ENCODE results near the gene OTOF. TPM values are rescaled to one million over a fixed set of nuclear protein-coding genes. Genes with fewer than 3 reads are reported as not detected.

Gene OTOF
- total RNA-seq, 1 donor from 2014 or later: 5.2 TPM

DNA sequence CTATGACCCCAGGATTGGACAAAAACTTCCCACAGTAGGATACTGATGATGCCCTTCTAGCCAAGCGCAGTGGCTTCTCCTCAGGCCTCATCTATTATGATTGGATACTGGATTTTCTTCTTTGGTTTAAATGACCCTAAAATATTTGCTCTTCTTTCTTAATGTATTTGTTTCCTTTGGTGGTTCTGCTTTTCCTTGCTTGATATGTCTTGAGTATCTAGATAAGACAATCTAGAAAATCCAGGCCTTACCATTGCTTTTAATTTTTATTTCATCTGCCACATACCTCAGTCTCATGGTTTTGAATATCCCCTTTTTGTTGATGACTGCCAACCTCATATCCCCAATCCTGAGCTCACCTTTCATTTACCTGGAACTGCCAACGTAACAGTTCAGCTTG is 35.6 kb downstream of the OTOF start:
- Histone ChIP-seq H3K9ac (ENCODE audit: low read depth in 1 of 3, low read length in 3 of 3) (no peak overlapping the region), H3K27me3 (ENCODE audit: control insufficient read depth in 3 of 3, insufficient read depth in 3 of 3, low read length in 3 of 3) (no peaks in the 10 kb centered on the region), H3K36me3 (ENCODE audit: control insufficient read depth in 3 of 3, insufficient read depth in 3 of 3, low read length in 3 of 3) (no peaks in the 10 kb centered on the region), H3K27ac (ENCODE audit: low read depth, low read length) (no peak overlapping the region), H3K9me3 (ENCODE audit: control insufficient read depth in 3 of 3, low read length in 3 of 3) (no peaks in the 10 kb centered on the region), H3K4me1 (ENCODE audit: control insufficient read depth in 3 of 3, insufficient read depth in 3 of 3, low read length in 3 of 3) (peaks cover 0 to 5% (median 0%) of the 10 kb centered on the region in 3 donors), H3K4me3 (ENCODE audit: low read length in 3 of 3) (no peak overlapping the region)

- Histone ChIP-seq H3K36me3 (ENCODE audit: control insufficient read depth in 3 of 3, insufficient read depth in 3 of 3, low read length in 3 of 3) (no peaks in the 10 kb centered on the region), H3K4me1 (ENCODE audit: control insufficient read depth in 3 of 3, insufficient read depth in 3 of 3, low read length in 3 of 3) (no peaks in the 10 kb centered on the region), H3K27ac (ENCODE audit: low read depth, low read length) (no peak overlapping the region), H3K27me3 (ENCODE audit: control insufficient read depth in 3 of 3, insufficient read depth in 3 of 3, low read length in 3 of 3) (no peaks in the 10 kb centered on the region), H3K4me3 (ENCODE audit: low read length in 3 of 3) (no peak overlapping the region), H3K9me3 (ENCODE audit: control insufficient read depth in 3 of 3, low read length in 3 of 3) (no peaks in the 10 kb centered on the region), H3K9ac (ENCODE audit: low read depth in 1 of 3, low read length in 3 of 3) (no peak overlapping the region)
These were observed 39.0 kb downstream of the OTOF start for GRCh38 chr2:26438926-26439325.

DNA sequence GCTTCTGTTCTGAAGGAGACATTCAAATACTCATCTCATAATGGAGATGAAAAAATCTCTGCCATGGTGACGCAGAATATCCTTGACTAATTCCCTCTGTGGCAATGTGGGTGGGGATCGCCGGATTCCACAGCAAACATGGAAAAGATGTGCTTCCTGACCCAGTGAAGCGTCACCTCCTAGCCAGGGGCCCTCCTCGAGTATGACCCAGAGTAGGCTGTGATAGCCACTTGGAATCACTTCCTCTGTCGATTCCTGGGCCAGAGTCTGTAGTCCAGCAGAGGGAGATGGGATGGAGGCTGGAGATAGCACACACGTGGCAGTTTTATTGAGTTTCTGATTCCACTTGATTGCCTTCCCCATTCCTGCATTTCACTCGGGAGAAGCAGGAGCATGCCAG is 39.4 kb downstream of the OTOF start:
- H3K27me3 ChIP-seq (ENCODE audit: control insufficient read depth in 3 of 3, insufficient read depth in 3 of 3, low read length in 3 of 3): no peaks in the 10 kb centered on the region
- H3K9ac ChIP-seq (ENCODE audit: low read depth in 1 of 3, low read length in 3 of 3): no peak overlapping the region
- no peak overlapping the region for H3K27ac ChIP-seq (ENCODE audit: low read depth, low read length)
- no peak overlapping the region for H3K4me3 ChIP-seq (ENCODE audit: low read length in 3 of 3)
- no peaks in the 10 kb centered on the region for H3K36me3 ChIP-seq (ENCODE audit: control insufficient read depth in 3 of 3, insufficient read depth in 3 of 3, low read length in 3 of 3)
- H3K9me3 ChIP-seq (ENCODE audit: control insufficient read depth in 3 of 3, low read length in 3 of 3): no peaks in the 10 kb centered on the region
- H3K4me1 ChIP-seq (ENCODE audit: control insufficient read depth in 3 of 3, insufficient read depth in 3 of 3, low read length in 3 of 3): no peaks in the 10 kb centered on the region

DNA sequence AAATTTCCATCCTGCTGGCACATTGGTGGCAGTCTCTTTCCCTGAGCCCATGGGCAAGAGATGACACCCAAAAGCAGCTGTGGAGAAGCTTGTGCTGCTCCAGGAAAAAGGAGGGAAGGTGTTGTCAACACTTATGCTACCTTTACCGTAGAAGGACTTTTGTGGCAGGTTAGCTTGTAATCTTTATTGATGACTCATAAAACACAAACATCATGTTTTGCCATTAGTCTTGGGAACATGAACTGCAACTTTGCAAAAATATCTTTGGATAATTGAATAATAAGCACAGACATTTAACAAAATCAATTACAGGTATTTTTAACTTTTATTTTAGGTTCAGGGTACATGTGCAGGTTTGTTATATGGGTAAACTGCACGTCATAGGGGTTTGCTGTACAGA is 42.8 kb downstream of the OTOF start:
- Histone ChIP-seq H3K4me3 (ENCODE audit: low read length in 3 of 3) (no peak overlapping the region), H3K4me1 (ENCODE audit: control insufficient read depth in 3 of 3, insufficient read depth in 3 of 3, low read length in 3 of 3) (no peaks in the 10 kb centered on the region), H3K9ac (ENCODE audit: low read depth in 1 of 3, low read length in 3 of 3) (no peak overlapping the region), H3K36me3 (ENCODE audit: control insufficient read depth in 3 of 3, insufficient read depth in 3 of 3, low read length in 3 of 3) (no peaks in the 10 kb centered on the region), H3K27ac (ENCODE audit: low read depth, low read length) (no peak overlapping the region), H3K9me3 (ENCODE audit: control insufficient read depth in 3 of 3, low read length in 3 of 3) (no peaks in the 10 kb centered on the region), H3K27me3 (ENCODE audit: control insufficient read depth in 3 of 3, insufficient read depth in 3 of 3, low read length in 3 of 3) (peaks cover 0 to 3% (median 0%) of the 10 kb centered on the region in 3 donors)

- Histone ChIP-seq H3K4me3 (ENCODE audit: low read length in 3 of 3) (no peak overlapping the region), H3K9ac (ENCODE audit: low read depth in 1 of 3, low read length in 3 of 3) (no peak overlapping the region), H3K36me3 (ENCODE audit: control insufficient read depth in 3 of 3, insufficient read depth in 3 of 3, low read length in 3 of 3) (no peaks in the 10 kb centered on the region), H3K4me1 (ENCODE audit: control insufficient read depth in 3 of 3, insufficient read depth in 3 of 3, low read length in 3 of 3) (no peaks in the 10 kb centered on the region), H3K27me3 (ENCODE audit: control insufficient read depth in 3 of 3, insufficient read depth in 3 of 3, low read length in 3 of 3) (peaks cover 0 to 3% (median 0%) of the 10 kb centered on the region in 3 donors), H3K9me3 (ENCODE audit: control insufficient read depth in 3 of 3, low read length in 3 of 3) (no peaks in the 10 kb centered on the region), H3K27ac (ENCODE audit: low read depth, low read length) (no peak overlapping the region)
These were observed 45.1 kb downstream of the OTOF start for GRCh38 chr2:26432859-26433258.

DNA sequence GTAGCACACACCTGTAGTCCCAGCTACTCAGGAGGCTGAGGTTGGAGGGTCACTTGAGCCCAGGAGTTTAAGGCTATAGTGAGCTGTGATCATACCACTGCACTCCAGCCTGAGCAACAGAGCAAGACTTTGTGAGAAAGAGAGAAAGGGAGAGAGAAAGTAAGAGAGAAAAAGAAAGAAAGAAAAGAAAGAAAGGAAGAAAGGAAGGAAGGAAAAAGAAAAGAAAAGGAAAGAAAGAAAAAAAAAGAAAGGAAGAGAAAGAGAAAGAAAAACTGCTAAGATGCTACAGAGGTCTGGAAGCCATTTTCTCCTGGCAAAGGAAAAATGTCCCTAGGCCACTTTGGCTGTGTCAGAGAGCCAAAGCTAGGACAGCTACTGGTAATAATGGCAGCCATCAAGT is 45.6 kb downstream of the OTOF start:
- no peaks in the 10 kb centered on the region for H3K9me3 ChIP-seq (ENCODE audit: control insufficient read depth in 3 of 3, low read length in 3 of 3)

DNA sequence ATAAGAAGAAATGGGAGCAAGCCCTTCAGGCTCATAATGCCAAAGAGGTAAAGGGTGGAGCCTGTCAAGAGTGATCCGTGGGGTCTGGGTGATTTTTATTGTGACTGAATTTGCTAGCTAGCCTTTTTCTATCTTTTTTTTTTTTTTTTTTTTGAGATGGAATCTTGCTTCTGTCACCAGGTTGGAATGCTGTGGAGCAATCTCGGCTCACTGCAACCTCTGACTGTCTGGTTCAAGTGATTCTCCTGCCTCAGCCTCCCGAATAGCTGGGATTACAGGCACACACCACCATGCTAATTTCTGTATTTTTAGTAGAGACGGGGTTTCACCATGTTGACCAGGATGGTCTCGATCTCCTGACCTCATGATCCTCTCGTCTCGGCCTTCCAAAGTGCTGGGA is 47.1 kb downstream of the OTOF start:
- Histone ChIP-seq H3K27me3 (ENCODE audit: control insufficient read depth in 3 of 3, insufficient read depth in 3 of 3, low read length in 3 of 3) (peaks cover 0 to 3% (median 0%) of the 10 kb centered on the region in 3 donors), H3K9me3 (ENCODE audit: control insufficient read depth in 3 of 3, low read length in 3 of 3) (no peaks in the 10 kb centered on the region), H3K9ac (ENCODE audit: low read depth in 1 of 3, low read length in 3 of 3) (no peak overlapping the region), H3K36me3 (ENCODE audit: control insufficient read depth in 3 of 3, insufficient read depth in 3 of 3, low read length in 3 of 3) (no peaks in the 10 kb centered on the region), H3K27ac (ENCODE audit: low read depth, low read length) (no peak overlapping the region), H3K4me1 (ENCODE audit: control insufficient read depth in 3 of 3, insufficient read depth in 3 of 3, low read length in 3 of 3) (no peaks in the 10 kb centered on the region), H3K4me3 (ENCODE audit: low read length in 3 of 3) (no peak overlapping the region)

More for the DNA sequence above, 45.6 kb downstream of the OTOF start:
- no peak overlapping the region for H3K27ac ChIP-seq (ENCODE audit: low read depth, low read length)
- no peaks in the 10 kb centered on the region for H3K4me1 ChIP-seq (ENCODE audit: control insufficient read depth in 3 of 3, insufficient read depth in 3 of 3, low read length in 3 of 3)
- no peak overlapping the region for H3K9ac ChIP-seq (ENCODE audit: low read depth in 1 of 3, low read length in 3 of 3)
- H3K27me3 ChIP-seq (ENCODE audit: control insufficient read depth in 3 of 3, insufficient read depth in 3 of 3, low read length in 3 of 3): peaks cover 0 to 3% (median 0%) of the 10 kb centered on the region in 3 donors
- no peaks in the 10 kb centered on the region for H3K36me3 ChIP-seq (ENCODE audit: control insufficient read depth in 3 of 3, insufficient read depth in 3 of 3, low read length in 3 of 3)
- H3K4me3 ChIP-seq (ENCODE audit: low read length in 3 of 3): no peak overlapping the region

GRCh38 chr2:26429779-26430578 is 47.9 kb downstream of the OTOF start:
- H3K9ac ChIP-seq (ENCODE audit: low read depth in 1 of 3, low read length in 3 of 3): no peak overlapping the region
- H3K27ac ChIP-seq (ENCODE audit: low read depth, low read length): no peak overlapping the region
- H3K4me1 ChIP-seq (ENCODE audit: control insufficient read depth in 3 of 3, insufficient read depth in 3 of 3, low read length in 3 of 3): no peaks in the 10 kb centered on the region
- H3K4me3 ChIP-seq (ENCODE audit: low read length in 3 of 3): no peak overlapping the region
- peaks cover 0 to 3% (median 0%) of the 10 kb centered on the region in 3 donors for H3K27me3 ChIP-seq (ENCODE audit: control insufficient read depth in 3 of 3, insufficient read depth in 3 of 3, low read length in 3 of 3)
- no peaks in the 10 kb centered on the region for H3K36me3 ChIP-seq (ENCODE audit: control insufficient read depth in 3 of 3, insufficient read depth in 3 of 3, low read length in 3 of 3)
- H3K9me3 ChIP-seq (ENCODE audit: control insufficient read depth in 3 of 3, low read length in 3 of 3): no peaks in the 10 kb centered on the region

- H3K27ac ChIP-seq (ENCODE audit: low read depth, low read length): no peak overlapping the region
- H3K36me3 ChIP-seq (ENCODE audit: control insufficient read depth in 3 of 3, insufficient read depth in 3 of 3, low read length in 3 of 3): no peaks in the 10 kb centered on the region
- peaks cover 0 to 3% (median 0%) of the 10 kb centered on the region in 3 donors for H3K27me3 ChIP-seq (ENCODE audit: control insufficient read depth in 3 of 3, insufficient read depth in 3 of 3, low read length in 3 of 3)
- no peak overlapping the region for H3K4me3 ChIP-seq (ENCODE audit: low read length in 3 of 3)
- H3K9ac ChIP-seq (ENCODE audit: low read depth in 1 of 3, low read length in 3 of 3): no peak overlapping the region
- H3K9me3 ChIP-seq (ENCODE audit: control insufficient read depth in 3 of 3, low read length in 3 of 3): no peaks in the 10 kb centered on the region
- H3K4me1 ChIP-seq (ENCODE audit: control insufficient read depth in 3 of 3, insufficient read depth in 3 of 3, low read length in 3 of 3): no peaks in the 10 kb centered on the region
These were observed 49.1 kb downstream of the OTOF start for GRCh38 chr2:26428846-26429245.

GRCh38 chr2:26424221-26424620 is 53.7 kb downstream of the OTOF start:
- H3K4me1 ChIP-seq (ENCODE audit: control insufficient read depth in 3 of 3, insufficient read depth in 3 of 3, low read length in 3 of 3): no peaks in the 10 kb centered on the region
- H3K27me3 ChIP-seq (ENCODE audit: control insufficient read depth in 3 of 3, insufficient read depth in 3 of 3, low read length in 3 of 3): no peaks in the 10 kb centered on the region
- H3K9ac ChIP-seq (ENCODE audit: low read depth in 1 of 3, low read length in 3 of 3): no peak overlapping the region
- H3K27ac ChIP-seq (ENCODE audit: low read depth, low read length): no peak overlapping the region
- H3K4me3 ChIP-seq (ENCODE audit: low read length in 3 of 3): no peak overlapping the region
- H3K36me3 ChIP-seq (ENCODE audit: control insufficient read depth in 3 of 3, insufficient read depth in 3 of 3, low read length in 3 of 3): no peaks in the 10 kb centered on the region
- H3K9me3 ChIP-seq (ENCODE audit: control insufficient read depth in 3 of 3, low read length in 3 of 3): no peaks in the 10 kb centered on the region

Data from skeletal muscle tissue (tissue), 4 donors.